Loucy (cell line): ENCODE measurements around the gene NRBP1.

ENCODE experiments used
- H2AFZ ChIP-seq: fragments of 200-600 bp; sonication (generic); 2 replicates; pipeline ENCODE4 v1.6.0; 2016; ENCODE audit warnings: antibody characterized with exemption, mild to moderate bottlenecking, low read length, moderate library complexity
- H3F3A ChIP-seq: fragments of 200-600 bp; 2 replicates; pipeline ENCODE4 v1.6.0; 2016; ENCODE audit warnings: antibody characterized with exemption, low read depth, mild to moderate bottlenecking
- H3K27me3 ChIP-seq: fragments of 200-600 bp; sonication (generic); 2 replicates; pipeline ENCODE4 v1.6.1; 2014; ENCODE audit warnings: low read length, mild to moderate bottlenecking; ENCODE audit not compliant: insufficient read depth, poor library complexity, severe bottlenecking
- H3K36me3 ChIP-seq: fragments of 200-600 bp; sonication (generic); 2 replicates; pipeline ENCODE4 v1.6.1; 2016; ENCODE audit warnings: low read length; ENCODE audit not compliant: insufficient read depth
- H3K4me1 ChIP-seq: fragments of 200-600 bp; sonication (generic); 2 replicates; pipeline ENCODE4 v1.5.1; 2014; ENCODE audit warnings: low read length, mild to moderate bottlenecking; ENCODE audit not compliant: insufficient read depth, poor library complexity, severe bottlenecking
- H3K4me2 ChIP-seq: fragments of 200-600 bp; sonication (generic); 2 replicates; pipeline ENCODE4 v1.6.0; 2014; ENCODE audit warnings: antibody characterized with exemption, low read length, low read depth, mild to moderate bottlenecking; ENCODE audit not compliant: poor library complexity, severe bottlenecking
- H3K4me3 ChIP-seq: fragments of 200-600 bp; sonication (generic); 2 replicates; pipeline ENCODE4 v1.5.1; 2014; ENCODE audit warnings: low read length, mild to moderate bottlenecking, mixed read lengths; ENCODE audit not compliant: poor library complexity, severe bottlenecking
- H3K79me2 ChIP-seq: fragments of 200-600 bp; sonication (generic); 2 replicates; pipeline ENCODE4 v1.6.1; 2014; ENCODE audit warnings: low read length; ENCODE audit not compliant: insufficient read depth
- H3K9ac ChIP-seq: fragments of 200-600 bp; sonication (generic); 2 replicates; pipeline ENCODE4 v1.6.0; 2014; ENCODE audit warnings: mild to moderate bottlenecking, low read depth, low read length, moderate library complexity; ENCODE audit not compliant: poor library complexity, severe bottlenecking
- H3K9me2 ChIP-seq: fragments of 200-600 bp; sonication (generic); replicated peaks from 2 replicates; pipeline ENCODE4 v1.6.1; 2016; ENCODE audit warnings: low read depth, low read length, mixed read lengths
- H3K9me3 ChIP-seq: fragments of 200-600 bp; sonication (generic); 2 replicates; pipeline ENCODE4 v1.6.1; 2014; ENCODE audit warnings: mild to moderate bottlenecking, antibody characterized with exemption, low read length, low read depth; ENCODE audit not compliant: insufficient read depth
- H4K20me1 ChIP-seq: fragments of 200-600 bp; sonication (generic); 2 replicates; pipeline ENCODE4 v1.6.0; 2014; ENCODE audit warnings: antibody characterized with exemption, low read length, mild to moderate bottlenecking; ENCODE audit not compliant: insufficient read depth, poor library complexity, severe bottlenecking
- EZH2phosphoT487 ChIP-seq: fragments of 200-600 bp; IDR thresholded peaks from 2 replicates; pipeline ENCODE4 v1.6.1; 2018; ENCODE audit warnings: antibody characterized with exemption, mild to moderate bottlenecking, moderate library complexity, borderline replicate concordance
- TF ChIP-seq, protein P1 (sequence below): fragments of 200-600 bp; sonication (generic); conservative IDR thresholded peaks from 2 replicates; pipeline ENCODE4 v1.5.1; 2014; ENCODE audit warnings: mild to moderate bottlenecking, antibody characterized with exemption, low read length

Gene NRBP1

DNA sequence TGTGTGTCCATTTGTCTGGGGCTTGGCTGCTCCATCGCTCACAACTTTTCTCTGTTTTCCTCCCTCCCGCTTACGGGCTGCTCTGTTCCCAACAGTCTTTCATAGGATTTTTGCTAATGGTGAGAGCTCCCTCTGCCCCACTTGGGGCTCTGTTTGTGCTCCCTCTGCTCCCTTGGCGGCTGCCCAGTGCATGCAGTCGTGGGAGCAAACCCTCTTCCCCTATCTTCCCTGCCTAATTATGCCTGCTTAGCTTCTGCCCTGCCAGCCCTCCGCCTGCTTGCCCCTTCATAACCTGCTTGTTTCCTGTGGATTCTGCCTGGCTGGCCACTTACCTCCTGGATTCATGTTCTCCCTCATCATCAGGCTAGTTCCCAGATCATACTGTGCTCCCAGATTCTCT, 7.2 kb downstream of the NRBP1 start:
- H3K36me3 ChIP-seq: peaks cover 70% of the 10 kb centered on the region
- H3K27me3 ChIP-seq: no peaks in the 10 kb centered on the region
- peaks cover 31% of the 10 kb centered on the region for H4K20me1 ChIP-seq
- H3K79me2 ChIP-seq: peaks cover 30% of the 10 kb centered on the region
- TF ChIP-seq, protein P1, sequence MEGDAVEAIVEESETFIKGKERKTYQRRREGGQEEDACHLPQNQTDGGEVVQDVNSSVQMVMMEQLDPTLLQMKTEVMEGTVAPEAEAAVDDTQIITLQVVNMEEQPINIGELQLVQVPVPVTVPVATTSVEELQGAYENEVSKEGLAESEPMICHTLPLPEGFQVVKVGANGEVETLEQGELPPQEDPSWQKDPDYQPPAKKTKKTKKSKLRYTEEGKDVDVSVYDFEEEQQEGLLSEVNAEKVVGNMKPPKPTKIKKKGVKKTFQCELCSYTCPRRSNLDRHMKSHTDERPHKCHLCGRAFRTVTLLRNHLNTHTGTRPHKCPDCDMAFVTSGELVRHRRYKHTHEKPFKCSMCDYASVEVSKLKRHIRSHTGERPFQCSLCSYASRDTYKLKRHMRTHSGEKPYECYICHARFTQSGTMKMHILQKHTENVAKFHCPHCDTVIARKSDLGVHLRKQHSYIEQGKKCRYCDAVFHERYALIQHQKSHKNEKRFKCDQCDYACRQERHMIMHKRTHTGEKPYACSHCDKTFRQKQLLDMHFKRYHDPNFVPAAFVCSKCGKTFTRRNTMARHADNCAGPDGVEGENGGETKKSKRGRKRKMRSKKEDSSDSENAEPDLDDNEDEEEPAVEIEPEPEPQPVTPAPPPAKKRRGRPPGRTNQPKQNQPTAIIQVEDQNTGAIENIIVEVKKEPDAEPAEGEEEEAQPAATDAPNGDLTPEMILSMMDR: no peak
- no peak for TF ChIP-seq EZH2phosphoT487
- H3K9ac ChIP-seq: no peak overlapping the region
- H3K4me1 ChIP-seq: peaks cover 13% of the 10 kb centered on the region
- H3K4me3 ChIP-seq: no peak overlapping the region
- H2AFZ ChIP-seq: no peak overlapping the region
- H3K4me2 ChIP-seq: no peak overlapping the region
- H3F3A ChIP-seq: no peaks in the 10 kb centered on the region
- H3K9me3 ChIP-seq: no peaks in the 10 kb centered on the region
- no peaks in the 10 kb centered on the region for H3K9me2 ChIP-seq

DNA sequence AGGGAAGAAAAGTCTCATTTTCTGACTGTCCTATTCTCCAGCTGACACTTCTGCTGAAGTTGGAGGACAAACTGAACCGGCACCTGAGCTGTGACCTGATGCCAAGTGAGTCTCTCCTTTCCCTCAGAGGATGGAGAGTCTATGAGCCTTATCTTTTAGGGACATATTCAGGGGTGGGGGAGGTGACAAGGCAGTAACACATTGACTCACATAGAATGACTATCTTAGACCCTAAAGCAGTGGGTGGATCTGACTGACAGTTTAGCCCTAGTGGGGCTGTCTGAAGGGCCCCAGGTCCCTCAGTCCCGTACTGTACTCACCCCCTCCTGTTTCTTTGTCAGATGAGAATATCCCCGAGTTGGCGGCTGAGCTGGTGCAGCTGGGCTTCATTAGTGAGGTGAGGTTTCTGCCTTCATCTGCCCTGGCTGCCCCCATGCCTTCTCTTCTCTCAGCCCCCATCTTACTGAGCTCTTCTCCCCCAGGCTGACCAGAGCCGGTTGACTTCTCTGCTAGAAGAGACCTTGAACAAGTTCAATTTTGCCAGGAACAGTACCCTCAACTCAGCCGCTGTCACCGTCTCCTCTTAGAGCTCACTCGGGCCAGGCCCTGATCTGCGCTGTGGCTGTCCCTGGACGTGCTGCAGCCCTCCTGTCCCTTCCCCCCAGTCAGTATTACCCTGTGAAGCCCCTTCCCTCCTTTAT, 12.9 kb downstream of the NRBP1 start:
- peaks cover 50% of the 10 kb centered on the region for H3K36me3 ChIP-seq
- no peak overlapping the region for H3K9ac ChIP-seq
- no peak overlapping the region for H3K4me2 ChIP-seq
- no peaks in the 10 kb centered on the region for H4K20me1 ChIP-seq
- no peaks in the 10 kb centered on the region for H3K4me1 ChIP-seq
- no peak overlapping the region for H3K4me3 ChIP-seq
- no peaks in the 10 kb centered on the region for H3K9me2 ChIP-seq
- no peak overlapping the region for H2AFZ ChIP-seq
- no peaks in the 10 kb centered on the region for H3F3A ChIP-seq
- no peaks in the 10 kb centered on the region for H3K79me2 ChIP-seq
- TF ChIP-seq EZH2phosphoT487: no peak
- TF ChIP-seq, protein P1: no peak
- no peaks in the 10 kb centered on the region for H3K27me3 ChIP-seq
- no peaks in the 10 kb centered on the region for H3K9me3 ChIP-seq

DNA sequence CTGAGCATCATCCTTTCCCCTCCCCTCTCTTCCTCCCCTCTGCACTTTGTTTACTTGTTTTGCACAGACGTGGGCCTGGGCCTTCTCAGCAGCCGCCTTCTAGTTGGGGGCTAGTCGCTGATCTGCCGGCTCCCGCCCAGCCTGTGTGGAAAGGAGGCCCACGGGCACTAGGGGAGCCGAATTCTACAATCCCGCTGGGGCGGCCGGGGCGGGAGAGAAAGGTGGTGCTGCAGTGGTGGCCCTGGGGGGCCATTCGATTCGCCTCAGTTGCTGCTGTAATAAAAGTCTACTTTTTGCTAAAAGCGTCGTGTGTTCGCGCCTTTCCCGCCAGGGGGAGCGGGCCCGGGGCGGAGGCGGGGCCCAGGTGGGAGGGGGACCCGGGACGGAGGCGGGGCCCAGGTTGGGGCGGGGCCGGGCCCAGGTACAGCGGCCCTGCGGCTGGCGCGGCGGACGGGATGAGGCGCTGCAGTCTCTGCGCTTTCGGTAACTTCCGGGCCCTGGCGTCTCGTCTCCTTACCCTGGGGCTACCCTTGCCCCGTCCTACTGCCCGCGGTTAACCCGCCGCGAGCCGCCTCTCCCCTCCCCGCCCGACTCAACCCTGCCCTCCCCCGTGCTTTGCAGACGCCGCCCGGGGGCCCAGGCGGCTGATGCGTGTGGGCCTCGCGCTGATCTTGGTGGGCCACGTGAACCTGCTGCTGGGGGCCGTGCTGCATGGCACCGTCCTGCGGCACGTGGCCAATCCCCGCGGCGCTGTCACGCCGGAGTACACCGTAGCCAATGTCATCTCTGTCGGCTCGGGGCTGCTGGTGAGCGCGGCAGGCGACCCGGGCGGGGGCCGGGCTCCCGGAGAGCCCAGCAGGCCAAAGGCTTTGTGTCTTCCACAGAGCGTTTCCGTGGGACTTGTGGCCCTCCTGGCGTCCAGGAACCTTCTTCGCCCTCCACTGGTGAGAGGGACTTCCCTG, 13.8 kb downstream of the NRBP1 start, which contains the start of gene KRTCAP3:
TSS of gene KRTCAP3 (plus strand) at position 424 of the 962 bp plus-strand sequence. CDS start at position 456, 32 bp downstream.
- Histone ChIP-seq H3K27me3 (no peaks in the 10 kb centered on the region), H3K4me2 (no peak within 1 kb of the TSS), H4K20me1 (no peaks in the 10 kb centered on the region), H3K9ac (no peak within 1 kb of the TSS), H3K36me3 (peaks cover 41% of the 10 kb centered on the region), H3F3A (no peaks in the 10 kb centered on the region), H3K9me3 (no peaks in the 10 kb centered on the region), H3K4me1 (no peaks in the 10 kb centered on the region), H3K9me2 (no peaks in the 10 kb centered on the region), H2AFZ (no peak within 1 kb of the TSS), H3K4me3 (no peak within 1 kb of the TSS), H3K79me2 (no peaks in the 10 kb centered on the region)
- TF ChIP-seq, protein P1: no peak
- TF ChIP-seq EZH2phosphoT487: no peak
